H9 (cell line): ENCODE data around the gene FBXL7. TPM values are rescaled to one million over a fixed set of nuclear protein-coding genes. Genes with fewer than 3 reads are reported as not detected.

Experiments used
- DNase-seq: peaks from one replicate; pipeline ENCODE4 v3.0.0-alpha.2; 2017
- H2AFZ ChIP-seq: one replicate; pipeline ENCODE4 v1.6.1; 2013; ENCODE audit warnings: mild to moderate bottlenecking, low read length, control low read depth, moderate library complexity
- H2AK5ac ChIP-seq: 2 replicates; pipeline ENCODE4 v1.6.1; 2013; ENCODE audit warnings: low read length, control low read depth, mixed read lengths; ENCODE audit not compliant: insufficient read length
- H2BK120ac ChIP-seq: one replicate; pipeline ENCODE4 v1.6.1; 2013; ENCODE audit warnings: low read depth, mild to moderate bottlenecking, low read length, control low read depth, inconsistent platforms; ENCODE audit not compliant: poor library complexity, severe bottlenecking
- H2BK12ac ChIP-seq: 2 replicates; pipeline ENCODE4 v1.6.1; 2013; ENCODE audit warnings: low read length, control low read depth, mixed read lengths, low read depth; ENCODE audit not compliant: insufficient read length
- H2BK15ac ChIP-seq: 2 replicates; pipeline ENCODE4 v1.6.1; 2013; ENCODE audit warnings: low read depth, low read length, control low read depth
- H2BK20ac ChIP-seq: one replicate; pipeline ENCODE4 v1.6.1; 2013; ENCODE audit warnings: low read depth, mild to moderate bottlenecking, low read length, control low read depth, inconsistent platforms; ENCODE audit not compliant: poor library complexity, severe bottlenecking
- H2BK5ac ChIP-seq: 2 replicates; pipeline ENCODE4 v1.6.1; 2013; ENCODE audit warnings: low read length, control low read depth, mixed read lengths; ENCODE audit not compliant: insufficient read length
- H3K14ac ChIP-seq: 2 replicates; pipeline ENCODE4 v1.6.1; 2013; ENCODE audit warnings: low read length, control low read depth; ENCODE audit not compliant: insufficient read depth
- H3K18ac ChIP-seq: 2 replicates; pipeline ENCODE4 v1.6.1; 2013; ENCODE audit warnings: low read depth, mild to moderate bottlenecking, mixed read lengths, low read length, control low read depth; ENCODE audit not compliant: insufficient read length
- H3K23ac ChIP-seq: 2 replicates; pipeline ENCODE4 v1.6.1; 2013; ENCODE audit warnings: low read length, control low read depth, mixed read lengths, low read depth; ENCODE audit not compliant: insufficient read length
- H3K23me2 ChIP-seq: 2 replicates; pipeline ENCODE4 v1.6.1; 2013; ENCODE audit warnings: low read depth, mild to moderate bottlenecking, mixed read lengths, low read length, control low read depth; ENCODE audit not compliant: insufficient read length, poor library complexity, severe bottlenecking
- H3K27ac ChIP-seq: 2 replicates; pipeline ENCODE4 v1.5.1; 2013; ENCODE audit warnings: low read length, control low read depth, mixed read lengths, low read depth; ENCODE audit not compliant: insufficient read length
- H3K27me3 ChIP-seq: 2 replicates; pipeline ENCODE4 v1.6.1; 2013; ENCODE audit warnings: low read length, control low read depth, inconsistent platforms; ENCODE audit not compliant: insufficient read depth
- H3K4ac ChIP-seq: 2 replicates; pipeline ENCODE4 v1.6.1; 2013; ENCODE audit warnings: low read depth, mild to moderate bottlenecking, control low read depth, inconsistent platforms, low read length, moderate library complexity
- H3K4me1 ChIP-seq: 2 replicates; pipeline ENCODE4 v1.6.1; 2013; ENCODE audit warnings: low read length, control low read depth, inconsistent platforms; ENCODE audit not compliant: insufficient read depth
- H3K4me2 ChIP-seq: 2 replicates; pipeline ENCODE4 v1.6.1; 2013; ENCODE audit warnings: low read length, control low read depth, mixed read lengths; ENCODE audit not compliant: insufficient read length, insufficient read depth
- H3K56ac ChIP-seq: 2 replicates; pipeline ENCODE4 v1.6.1; 2013; ENCODE audit warnings: low read depth, mild to moderate bottlenecking, mixed read lengths, low read length, control low read depth; ENCODE audit not compliant: insufficient read length
- H3K79me1 ChIP-seq: 2 replicates; pipeline ENCODE4 v1.6.1; 2013; ENCODE audit warnings: low read depth, mild to moderate bottlenecking, moderate library complexity, low read length, control low read depth, inconsistent platforms; ENCODE audit not compliant: insufficient read depth, poor library complexity, severe bottlenecking
- H3K79me2 ChIP-seq: 2 replicates; pipeline ENCODE4 v1.6.1; 2013; ENCODE audit warnings: low read length, control low read depth, inconsistent platforms; ENCODE audit not compliant: insufficient read depth
- H3K9ac ChIP-seq: 2 replicates; pipeline ENCODE4 v1.6.1; 2013; ENCODE audit warnings: low read length, control low read depth, mixed read lengths; ENCODE audit not compliant: insufficient read length; ENCODE audit errors: extremely low read depth
- H3K9me3 ChIP-seq: one replicate; pipeline ENCODE4 v1.6.1; 2013; ENCODE audit warnings: low read depth, low read length, inconsistent platforms; ENCODE audit not compliant: control insufficient read depth
- H3T11ph ChIP-seq: one replicate; pipeline ENCODE4 v1.6.1; 2013; ENCODE audit warnings: mild to moderate bottlenecking, low read length, control low read depth, inconsistent platforms
- H4K20me1 ChIP-seq: one replicate; pipeline ENCODE4 v1.6.1; 2013; ENCODE audit not compliant: control insufficient read depth, insufficient read length, insufficient read depth
- H4K5ac ChIP-seq: 2 replicates; pipeline ENCODE4 v1.6.1; 2013; ENCODE audit warnings: low read depth, mild to moderate bottlenecking, mixed read lengths, low read length, control low read depth; ENCODE audit not compliant: insufficient read length
- H4K8ac ChIP-seq: replicated peaks from 2 replicates; pipeline ENCODE4 v1.6.1; 2013; ENCODE audit warnings: low read length, control low read depth, mixed read lengths, low read depth; ENCODE audit not compliant: insufficient read length
- H4K91ac ChIP-seq: 2 replicates; pipeline ENCODE4 v1.6.1; 2013; ENCODE audit warnings: low read depth, mild to moderate bottlenecking, moderate library complexity, mixed read lengths, low read length, control low read depth; ENCODE audit not compliant: insufficient read length
- H3K27ac Mint-ChIP-seq, 3 experiments: 2 replicates in 2 of 3; 3 replicates in 1 of 3; pipeline ENCODE4 v1.8.0; 2020 to 2021; ENCODE audit warnings: mixed read lengths in 3 of 3, mild to moderate bottlenecking in 1 of 3, moderate library complexity in 1 of 3
- H3K27me3 Mint-ChIP-seq: 2 replicates; pipeline ENCODE4 v1.8.0; 2021; ENCODE audit warnings: low read depth, mild to moderate bottlenecking, moderate library complexity, mixed read lengths
- H3K36me3 Mint-ChIP-seq, 3 experiments: 2 replicates in 2 of 3; 3 replicates in 1 of 3; pipeline ENCODE4 v1.8.0; 2020 to 2021; ENCODE audit warnings: low read depth in 3 of 3, mixed read lengths in 3 of 3; ENCODE audit not compliant: insufficient read depth in 1 of 3
- H3K4me1 Mint-ChIP-seq, 2 experiments: 2 replicates each; pipeline ENCODE4 v1.8.0; 2020; ENCODE audit warnings: mixed read lengths in 2 of 2
- H3K4me3 Mint-ChIP-seq, 2 experiments: 2 replicates in 1 of 2; 3 replicates in 1 of 2; pipeline ENCODE4 v1.8.0; 2020 to 2021; ENCODE audit warnings: mild to moderate bottlenecking in 2 of 2, mixed read lengths in 2 of 2, moderate library complexity in 1 of 2
- H3K9me3 Mint-ChIP-seq, 2 experiments: 2 replicates in 1 of 2; 3 replicates in 1 of 2; pipeline ENCODE4 v1.8.0; 2020; ENCODE audit warnings: mild to moderate bottlenecking in 2 of 2, mixed read lengths in 2 of 2, moderate library complexity in 1 of 2
- CTCF ChIP-seq: fragments of 200-600 bp; sonication (generic); conservative IDR thresholded peaks from 3 replicates; pipeline ENCODE4 v1.8.0; 2021; ENCODE audit warnings: antibody characterized with exemption, mild to moderate bottlenecking
- WGBS: extraction: QIAGEN DNeasy Blood & Tissue Kit; methylation state at CpG from one replicate; pipeline ENCODE4 v1.1.7; 2013; ENCODE audit warnings: missing lambda C conversion rate, low lambda C conversion rate, mixed read lengths; ENCODE audit not compliant: insufficient read length; ENCODE audit errors: extremely low coverage; 5-methylcytosine and 5-hydroxymethylcytosine counted together
- total RNA-seq: library from RNA; stranded (reverse); gene quantifications from 2 replicates; pipeline ENCODE4 v1.2.1, GENCODE V29; 2021

Gene FBXL7
- total RNA-seq, 1 experiment from 2014 or later, result 14.6 TPM

- no peaks in the 10 kb centered on the region for H3K79me1 ChIP-seq
- no peak overlapping the region for H3T11ph ChIP-seq
- no peak overlapping the region for H3K23ac ChIP-seq
- WGBS, result no CpG with 5 or more reads among the region's 4 CpGs
- no peak overlapping the region for H3K27ac Mint-ChIP-seq
- no peak overlapping the region for H3K27ac ChIP-seq
- no peak overlapping the region for H2BK5ac ChIP-seq
- H3K23me2 ChIP-seq, result no peaks in the 10 kb centered on the region
- H3K18ac ChIP-seq, result no peak overlapping the region
- H3K27me3 Mint-ChIP-seq, result no peaks in the 10 kb centered on the region
- H2AK5ac ChIP-seq, result no peak overlapping the region
- no peak overlapping the region for H2BK12ac ChIP-seq
- H2AFZ ChIP-seq, result no peak overlapping the region
- H3K9me3 Mint-ChIP-seq, result no peaks in the 10 kb centered on the region; a peak in 3 of 5 replicates
- no peak overlapping the region for H2BK20ac ChIP-seq
- no peak overlapping the region for H3K14ac ChIP-seq
- H3K79me2 ChIP-seq, result no peaks in the 10 kb centered on the region
- no peak overlapping the region for H4K8ac ChIP-seq
- no peaks in the 10 kb centered on the region; the same call in 1 of the 2 replicates for H3K4me1 ChIP-seq
- peaks cover 0 to 10% (median 0%) of the 10 kb centered on the region in 3 experiments; a peak in 3 of 7 replicates for H3K36me3 Mint-ChIP-seq
- no peak overlapping the region for H2BK120ac ChIP-seq
- H3K4me2 ChIP-seq, result no peak overlapping the region
- no peak for DNase-seq
- H4K20me1 ChIP-seq, result no peaks in the 10 kb centered on the region
- H3K4me3 Mint-ChIP-seq, result no peak overlapping the region
- H3K9me3 ChIP-seq, result no peaks in the 10 kb centered on the region
- peaks cover 26 to 36% of the 10 kb centered on the region in 2 experiments for H3K4me1 Mint-ChIP-seq
- no peak overlapping the region for H4K5ac ChIP-seq
- no peak overlapping the region for H3K56ac ChIP-seq
- H3K4ac ChIP-seq, result no peak overlapping the region
- no peak overlapping the region for H3K9ac ChIP-seq
- TF ChIP-seq CTCF, result no peak
- H2BK15ac ChIP-seq, result no peak overlapping the region
- no peak overlapping the region for H4K91ac ChIP-seq
- no peaks in the 10 kb centered on the region for H3K27me3 ChIP-seq
These were observed 331.4 kb downstream of the FBXL7 start for GRCh38 chr5:15831408-15831807.
